GM12801 (cell line): Measurements from ENCODE around the gene NT5M.

Source experiments
- TF ChIP-seq, protein P1 (sequence below): IDR thresholded peaks from one replicate; pipeline ENCODE4 v1.5.1; 2011; ENCODE audit warnings: control low read depth; ENCODE audit not compliant: insufficient read length; ENCODE audit errors: extremely low read depth

NT5M gene

DNA sequence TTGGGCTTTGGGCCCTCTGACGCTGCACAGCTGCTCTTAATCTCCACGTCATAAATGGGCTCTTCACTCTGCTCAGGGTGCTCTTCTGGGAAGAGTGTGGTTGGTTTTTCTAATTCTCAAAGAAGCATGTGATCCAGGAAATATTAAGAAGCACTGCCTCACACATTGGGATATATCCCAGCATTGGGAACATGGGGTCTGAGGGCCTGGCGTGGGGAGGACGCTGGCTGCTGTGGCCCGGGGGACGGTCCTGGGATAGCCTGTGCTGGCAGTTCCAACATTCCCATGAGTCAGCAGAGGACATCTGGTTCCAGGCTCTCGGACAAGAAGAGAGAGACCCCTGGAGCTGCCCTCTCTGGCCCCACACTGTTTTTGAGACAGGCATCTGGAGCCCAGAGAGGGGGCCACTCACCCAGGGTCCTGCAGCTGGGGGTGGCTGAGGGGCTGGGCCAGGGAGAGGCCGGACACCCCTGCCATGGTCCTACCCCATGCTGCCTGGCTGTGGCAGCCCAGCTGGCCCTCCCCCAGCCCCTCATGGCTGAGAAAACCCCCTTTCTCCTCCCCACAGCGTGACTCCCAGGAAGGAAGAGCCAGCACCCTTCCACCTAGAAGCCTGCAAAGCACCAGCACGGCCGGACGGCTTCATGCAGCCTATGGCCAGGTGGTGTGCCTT is 58.8 kb downstream of the NT5M start:
- TF ChIP-seq, protein P1, sequence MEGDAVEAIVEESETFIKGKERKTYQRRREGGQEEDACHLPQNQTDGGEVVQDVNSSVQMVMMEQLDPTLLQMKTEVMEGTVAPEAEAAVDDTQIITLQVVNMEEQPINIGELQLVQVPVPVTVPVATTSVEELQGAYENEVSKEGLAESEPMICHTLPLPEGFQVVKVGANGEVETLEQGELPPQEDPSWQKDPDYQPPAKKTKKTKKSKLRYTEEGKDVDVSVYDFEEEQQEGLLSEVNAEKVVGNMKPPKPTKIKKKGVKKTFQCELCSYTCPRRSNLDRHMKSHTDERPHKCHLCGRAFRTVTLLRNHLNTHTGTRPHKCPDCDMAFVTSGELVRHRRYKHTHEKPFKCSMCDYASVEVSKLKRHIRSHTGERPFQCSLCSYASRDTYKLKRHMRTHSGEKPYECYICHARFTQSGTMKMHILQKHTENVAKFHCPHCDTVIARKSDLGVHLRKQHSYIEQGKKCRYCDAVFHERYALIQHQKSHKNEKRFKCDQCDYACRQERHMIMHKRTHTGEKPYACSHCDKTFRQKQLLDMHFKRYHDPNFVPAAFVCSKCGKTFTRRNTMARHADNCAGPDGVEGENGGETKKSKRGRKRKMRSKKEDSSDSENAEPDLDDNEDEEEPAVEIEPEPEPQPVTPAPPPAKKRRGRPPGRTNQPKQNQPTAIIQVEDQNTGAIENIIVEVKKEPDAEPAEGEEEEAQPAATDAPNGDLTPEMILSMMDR = no peak

GRCh38 chr17:17362540-17362930 is 59.4 kb downstream of the NT5M start:
- TF ChIP-seq, protein P1 = no peak

GRCh38 chr17:17363638-17364337 is 60.6 kb downstream of the NT5M start:
- TF ChIP-seq, protein P1 = no peak

- TF ChIP-seq, protein P1 = no peak
These were observed 61.1 kb downstream of the NT5M start for GRCh38 chr17:17364338-17364667.

DNA sequence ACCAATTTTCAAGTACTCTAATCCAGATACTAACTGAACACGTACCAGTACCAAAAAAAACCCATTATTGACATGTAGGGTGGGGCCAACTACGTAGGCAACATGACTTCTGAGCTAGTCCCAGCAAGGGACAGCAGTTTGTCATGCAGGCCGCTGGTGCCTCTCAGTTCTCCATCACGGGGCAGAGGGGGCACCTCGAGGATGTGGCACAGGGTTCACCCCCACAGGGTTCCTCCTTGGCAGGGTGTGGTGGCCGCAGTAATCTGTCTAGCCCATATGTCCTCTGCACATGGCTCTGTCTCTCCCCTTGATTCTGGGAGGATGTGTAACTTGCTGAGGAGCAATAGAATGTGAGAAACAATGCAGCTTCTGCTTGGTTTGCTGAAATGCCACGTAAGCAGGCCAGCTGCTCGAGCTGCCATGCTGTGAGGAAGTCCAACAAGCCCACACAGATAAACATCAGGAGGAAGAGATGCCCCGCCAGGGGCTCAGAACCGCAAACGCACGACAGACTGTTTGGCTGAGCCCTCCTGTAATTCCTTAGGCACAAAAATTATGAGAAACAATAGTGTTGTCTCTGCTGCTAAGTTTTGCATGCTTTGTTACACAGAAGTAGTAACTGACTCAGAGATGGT is 62.4 kb downstream of the NT5M start:
- TF ChIP-seq, protein P1 = no peak

- TF ChIP-seq, protein P1 = no peak
These were observed 63.1 kb downstream of the NT5M start for GRCh38 chr17:17366235-17366634.

GRCh38 chr17:17366941-17367875 is 64.0 kb downstream of the NT5M start:
- TF ChIP-seq, protein P1 = no peak
